Astrocyte of the cerebellum (primary cell): ENCODE measurements around the gene MRPL4.
"Not testable (repeated sequence)": the region's sequence is repeated elsewhere in the genome, so short reads cannot be mapped to it uniquely, and the experiment has no call there.

Experiments used
- DNase-seq: peaks from one replicate; pipeline ENCODE4 v3.0.0-alpha.2; 2011; ENCODE audit warnings: low read depth
- H3K4me3 ChIP-seq: 2 replicates; pipeline ENCODE4 v1.5.1; 2011; ENCODE audit warnings: mild to moderate bottlenecking, low read depth, low read length, moderate library complexity
- in situ Hi-C: cut with HindIII; loops from 2 replicates; pipeline ENCODE4 v1.10.0; 2017; ENCODE audit warnings: low sequenced_read_pairs
- TF ChIP-seq, protein P1 (sequence below): IDR thresholded peaks from 2 replicates; pipeline ENCODE4 v1.5.1; 2012; ENCODE audit warnings: low read length, low read depth, moderate library complexity, mild to moderate bottlenecking; ENCODE audit errors: missing control alignments

Gene MRPL4

GRCh38 chr19:10235003-10235402 is 17.0 kb upstream of the MRPL4 start:
- DNase-seq: no peak
- in situ Hi-C loops: no loop called here
- TF ChIP-seq, protein P1, sequence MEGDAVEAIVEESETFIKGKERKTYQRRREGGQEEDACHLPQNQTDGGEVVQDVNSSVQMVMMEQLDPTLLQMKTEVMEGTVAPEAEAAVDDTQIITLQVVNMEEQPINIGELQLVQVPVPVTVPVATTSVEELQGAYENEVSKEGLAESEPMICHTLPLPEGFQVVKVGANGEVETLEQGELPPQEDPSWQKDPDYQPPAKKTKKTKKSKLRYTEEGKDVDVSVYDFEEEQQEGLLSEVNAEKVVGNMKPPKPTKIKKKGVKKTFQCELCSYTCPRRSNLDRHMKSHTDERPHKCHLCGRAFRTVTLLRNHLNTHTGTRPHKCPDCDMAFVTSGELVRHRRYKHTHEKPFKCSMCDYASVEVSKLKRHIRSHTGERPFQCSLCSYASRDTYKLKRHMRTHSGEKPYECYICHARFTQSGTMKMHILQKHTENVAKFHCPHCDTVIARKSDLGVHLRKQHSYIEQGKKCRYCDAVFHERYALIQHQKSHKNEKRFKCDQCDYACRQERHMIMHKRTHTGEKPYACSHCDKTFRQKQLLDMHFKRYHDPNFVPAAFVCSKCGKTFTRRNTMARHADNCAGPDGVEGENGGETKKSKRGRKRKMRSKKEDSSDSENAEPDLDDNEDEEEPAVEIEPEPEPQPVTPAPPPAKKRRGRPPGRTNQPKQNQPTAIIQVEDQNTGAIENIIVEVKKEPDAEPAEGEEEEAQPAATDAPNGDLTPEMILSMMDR: no peak
- no peak overlapping the region for H3K4me3 ChIP-seq

GRCh38 chr19:10235409-10235808 is 16.6 kb upstream of the MRPL4 start:
- DNase-seq, H3K4me3 ChIP-seq, in situ Hi-C loops: not testable (repeated sequence)

GRCh38 chr19:10237702-10238101 is 14.3 kb upstream of the MRPL4 start:
- no peak for DNase-seq

DNA sequence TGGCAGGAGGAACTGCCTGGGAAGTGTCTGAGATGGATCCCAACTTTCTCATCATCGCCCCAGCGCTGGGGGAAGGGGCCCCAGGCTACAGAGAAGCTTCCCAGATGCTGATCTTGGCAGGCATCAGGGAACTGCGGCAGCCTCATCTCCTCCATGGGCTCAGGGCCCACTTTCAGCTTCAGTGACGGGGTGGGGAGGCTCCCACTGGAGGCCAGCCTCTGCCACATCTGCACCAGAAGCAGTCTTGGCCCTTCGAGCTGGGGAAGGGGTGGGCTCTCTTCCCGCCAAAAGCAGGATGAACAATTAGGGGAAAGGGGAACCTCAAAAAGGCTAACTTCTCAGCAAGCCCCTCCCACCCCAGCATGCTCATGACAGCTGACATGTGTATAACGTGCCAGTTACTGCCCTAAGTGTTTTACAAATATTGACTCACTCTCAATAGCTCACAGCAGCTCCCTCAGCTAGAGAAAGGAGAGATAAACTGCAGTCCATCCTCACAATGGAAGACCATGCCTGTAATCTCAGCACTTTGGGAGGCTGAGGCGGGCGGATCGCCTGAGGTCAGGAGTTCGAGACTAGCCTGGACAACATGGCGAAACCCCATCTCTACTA is 13.7 kb upstream of the MRPL4 start:
- DNase-seq: no peak
- in situ Hi-C loops: no loop called here
- TF ChIP-seq, protein P1: no peak
- no peak overlapping the region for H3K4me3 ChIP-seq

More at GRCh38 chr19:10237702-10238101, 14.3 kb upstream of the MRPL4 start:
- H3K4me3 ChIP-seq: no peak overlapping the region
- TF ChIP-seq, protein P1: no peak
- in situ Hi-C loops: no loop called here

DNA sequence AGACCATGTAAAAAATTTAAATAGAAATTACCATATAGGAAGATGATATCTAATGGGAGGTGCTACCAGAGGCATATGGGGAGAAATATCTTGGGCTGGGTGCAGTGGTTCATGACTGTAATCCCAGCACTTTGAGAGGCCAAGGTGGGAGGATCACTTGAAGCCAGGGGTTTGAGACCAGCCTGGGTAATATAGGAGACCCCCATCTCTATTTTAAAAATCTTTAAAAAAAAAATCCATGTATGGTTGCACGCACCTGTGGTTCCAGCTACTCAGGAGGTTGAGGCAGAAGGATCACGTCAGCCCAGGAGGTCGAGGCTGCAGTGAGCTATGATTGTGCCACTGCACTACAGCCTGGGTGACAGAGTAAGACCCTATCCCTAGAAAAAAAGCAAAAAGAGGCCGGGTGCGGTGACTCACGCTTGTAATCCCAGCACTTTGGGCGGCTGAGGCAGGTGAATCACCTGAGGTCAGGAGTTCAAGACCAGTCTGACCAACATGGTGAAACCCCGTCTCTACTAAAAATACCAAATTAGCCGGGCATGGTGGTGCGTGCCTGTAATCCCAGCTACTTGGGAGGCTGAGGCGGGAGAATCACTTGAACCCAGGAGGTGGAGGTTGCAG is 10.1 kb upstream of the MRPL4 start:
- in situ Hi-C loops, H3K4me3 ChIP-seq, DNase-seq: not testable (repeated sequence)

DNA sequence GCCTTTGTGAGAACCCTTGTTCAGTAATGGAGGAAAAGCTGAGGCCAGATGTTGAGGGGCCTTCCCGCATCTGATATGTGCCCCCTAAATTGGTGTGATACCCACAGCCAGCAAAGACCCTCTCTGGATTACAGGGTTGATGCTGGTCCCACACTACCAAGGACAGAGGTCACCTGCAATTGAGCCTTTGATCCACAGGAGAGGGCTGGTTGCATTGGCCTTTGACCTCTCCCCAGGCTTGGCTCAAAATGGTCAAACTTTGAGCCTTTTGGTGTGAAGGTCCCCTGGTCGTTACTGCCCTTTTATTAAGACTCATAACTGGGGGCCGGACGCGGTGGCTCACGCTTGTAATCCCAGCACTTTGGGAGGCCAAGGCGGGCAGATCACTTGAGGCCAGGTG is 8.4 kb upstream of the MRPL4 start:
- DNase-seq: no peak
- in situ Hi-C loops: no loop called here
- TF ChIP-seq, protein P1: no peak
- no peak overlapping the region for H3K4me3 ChIP-seq

DNA sequence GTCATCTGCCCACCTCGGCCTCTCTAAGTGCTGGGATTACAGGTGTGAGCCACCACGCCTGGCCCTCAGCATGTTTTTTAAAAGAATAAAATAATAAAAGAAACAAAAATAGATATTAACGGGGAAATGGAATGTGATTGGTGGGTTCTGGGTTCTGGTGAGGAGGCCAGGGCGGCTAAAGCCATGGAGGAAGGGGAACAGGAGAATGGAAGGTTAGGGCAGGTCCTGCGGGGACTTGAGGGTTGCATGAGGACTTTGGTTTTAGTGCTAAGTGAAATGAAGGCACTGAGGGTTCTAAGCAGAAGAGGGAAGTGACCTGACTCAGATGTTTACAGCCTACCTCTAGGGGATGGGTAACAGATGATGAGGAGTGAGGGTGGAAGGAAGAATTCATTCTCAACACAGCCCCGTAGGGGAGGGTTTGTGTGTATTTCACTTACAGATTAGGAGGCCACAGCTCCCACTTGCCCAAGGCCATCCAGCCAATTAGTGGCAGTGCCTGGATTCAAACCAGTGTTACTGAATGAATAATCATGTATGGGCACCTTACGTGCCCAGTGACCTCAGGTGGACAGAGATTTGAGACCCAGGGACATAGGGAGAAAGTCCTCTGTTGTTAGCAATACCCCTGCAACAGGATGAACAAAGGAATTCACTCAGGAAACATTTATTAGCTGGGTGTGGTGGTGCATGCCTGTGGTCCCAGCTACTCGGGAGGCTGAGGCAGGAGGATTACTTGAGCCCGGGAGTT is 6.7 kb upstream of the MRPL4 start:
- DNase-seq: no peak
- in situ Hi-C loops: no loop called here
- H3K4me3 ChIP-seq: no peak overlapping the region
- TF ChIP-seq, protein P1: no peak
